ENCODE measurements around the gene TMEM242. TPM values are rescaled to one million over a fixed set of nuclear protein-coding genes. Genes with fewer than 3 reads are reported as not detected.

TMEM242 gene
- total and polyA plus RNA-seq, 2 of the 4 experiments (the other 2 are of a cell fraction) = 2.3 to 4.6 TPM

DNA sequence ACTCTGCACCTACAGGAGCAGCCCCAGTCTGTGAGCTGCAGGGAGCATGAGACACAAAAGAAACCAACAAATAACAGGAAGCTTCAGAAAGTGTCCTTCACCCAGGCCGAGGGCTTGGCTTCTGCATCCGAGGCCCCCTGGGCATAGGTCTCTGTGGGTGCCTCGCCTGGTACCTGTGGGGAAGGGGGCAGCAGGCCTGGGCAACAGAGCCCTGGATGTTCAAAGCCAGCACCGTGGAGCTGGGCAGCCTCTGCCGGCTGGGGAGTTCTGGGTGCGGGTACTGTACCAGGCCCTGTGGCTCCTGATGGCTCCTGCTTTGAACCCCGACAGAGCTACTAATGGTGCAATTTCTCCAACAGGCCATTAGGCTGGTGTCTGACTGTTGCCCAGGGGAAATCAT, 55.7 kb downstream of the TMEM242 start:
- Histone ChIP-seq H3K27me3 (ENCODE audit: control insufficient read depth, insufficient read depth, low read length) (peaks cover 8% of the 10 kb centered on the region; the same call in 1 of the 2 replicates), H3K4me1 (ENCODE audit: control insufficient read depth, insufficient read depth, low read length) (peaks cover 6% of the 10 kb centered on the region), H4K8ac (ENCODE audit: low read depth in 2 of 2, low read length in 2 of 2) (no peak overlapping the region), H2AK9ac (replicated peaks; ENCODE audit: low read depth, low read length, poor library complexity) (no peak overlapping the region), H3K4me3 (ENCODE audit: insufficient read depth, low read depth, low read length) (no peak overlapping the region), H3K27ac (ENCODE audit: insufficient read depth, low read length) (no peak overlapping the region), H3K23ac (ENCODE audit: low read depth, low read length) (no peak overlapping the region), H2BK5ac (ENCODE audit: low read depth, low read length, poor library complexity, severe bottlenecking) (no peak overlapping the region), H4K20me1 (ENCODE audit: insufficient read depth, low read length) (no peaks in the 10 kb centered on the region), H3K56ac (ENCODE audit: extremely low read depth, insufficient read depth, low read length) (no peak overlapping the region), H3K9ac (ENCODE audit: low read depth, low read length) (no peak overlapping the region), H3K9me3 (ENCODE audit: control insufficient read depth, insufficient read depth, low read length) (no peaks in the 10 kb centered on the region), H4K5ac (ENCODE audit: low read depth, low read length) (no peak overlapping the region), H4K91ac (ENCODE audit: insufficient read depth, low read depth, low read length) (no peak overlapping the region), H3K4me2 (ENCODE audit: low read depth, low read length) (no peak overlapping the region), H3K79me1 (ENCODE audit: low read depth in 1 of 2, low read length in 2 of 2) (no peaks in the 10 kb centered on the region), H2BK120ac (ENCODE audit: low read depth, low read length) (no peak overlapping the region), H3K36me3 (ENCODE audit: control insufficient read depth, insufficient read depth, low read length) (no peaks in the 10 kb centered on the region), H2AK5ac (ENCODE audit: low read depth, low read length) (no peak overlapping the region), H3K14ac (replicated peaks; ENCODE audit: low read depth, low read length) (no peak overlapping the region), H2BK15ac (ENCODE audit: low read depth, low read length) (no peak overlapping the region), H2AFZ (replicated peaks; ENCODE audit: low read length, poor library complexity) (no peak overlapping the region), H2BK20ac (ENCODE audit: low read depth, low read length) (no peak overlapping the region), H3K18ac (ENCODE audit: low read depth, low read length) (no peak overlapping the region), H3K4ac (ENCODE audit: low read depth, low read length) (no peak overlapping the region), H3K9me1 (ENCODE audit: insufficient read depth, low read length) (peaks cover 3% of the 10 kb centered on the region; the same call in 1 of the 2 replicates)
- POLR2A ChIA-PET (ENCODE audit: unreplicated experiment) = no interaction called here
- 100% methylated on average over 1 of the region's 7 CpGs; no CpG with 5 or more reads in 1 of the 2 experiments for WGBS, 2 experiments (ENCODE audit: extremely low coverage in 2 of 2, insufficient read length in 1 of 2)
- dilution Hi-C loops (cut with HindIII; ENCODE audit: low sequenced_read_pairs, unreplicated experiment) (no loop called here), intact Hi-C loops (cut with micrococcal nuclease) (no loop called here), in situ Hi-C loops (cut with MboI; ENCODE audit: low sequenced_read_pairs) (no loop called here)
- ATAC-seq (ENCODE audit: low read depth) (no peak), DNase-seq (no peak)
- CTCF ChIA-PET = no interaction called here
- BruUV-seq (replicated peaks) = no TSS peak
- TF ChIP-seq SMC3 (IDR thresholded peaks at IDR 0.05; ENCODE audit: low read depth, low read length) (no peak), RCOR1 (IDR thresholded peaks at IDR 0.05; ENCODE audit: insufficient replicate concordance, low read length) (no peak), MXI1 (IDR thresholded peaks at IDR 0.05; ENCODE audit: borderline replicate concordance, low read depth, low read length) (no peak), RAD21 (IDR thresholded peaks at IDR 0.05; ENCODE audit: low read length) (no peak), RFX5 (IDR thresholded peaks at IDR 0.05; ENCODE audit: low read depth, low read length) (no peak), MAFK (IDR thresholded peaks at IDR 0.05; ENCODE audit: low read depth, low read length) (no peak), NFE2L2 (IDR thresholded peaks at IDR 0.05; ENCODE audit: low read depth, low read length) (no peak), POLR2A (IDR thresholded peaks at IDR 0.05; ENCODE audit: low read depth, low read length) (no peak), MAZ (IDR thresholded peaks at IDR 0.05; ENCODE audit: borderline replicate concordance, low read depth, low read length) (no peak), BHLHE40 (IDR thresholded peaks at IDR 0.05; ENCODE audit: low read depth, low read length) (no peak)
- TF ChIP-seq, protein P1, sequence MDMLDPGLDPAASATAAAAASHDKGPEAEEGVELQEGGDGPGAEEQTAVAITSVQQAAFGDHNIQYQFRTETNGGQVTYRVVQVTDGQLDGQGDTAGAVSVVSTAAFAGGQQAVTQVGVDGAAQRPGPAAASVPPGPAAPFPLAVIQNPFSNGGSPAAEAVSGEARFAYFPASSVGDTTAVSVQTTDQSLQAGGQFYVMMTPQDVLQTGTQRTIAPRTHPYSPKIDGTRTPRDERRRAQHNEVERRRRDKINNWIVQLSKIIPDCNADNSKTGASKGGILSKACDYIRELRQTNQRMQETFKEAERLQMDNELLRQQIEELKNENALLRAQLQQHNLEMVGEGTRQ (IDR thresholded peaks at IDR 0.05; ENCODE audit: low read depth, low read length) = no peak
- TF ChIP-seq, protein P2, sequence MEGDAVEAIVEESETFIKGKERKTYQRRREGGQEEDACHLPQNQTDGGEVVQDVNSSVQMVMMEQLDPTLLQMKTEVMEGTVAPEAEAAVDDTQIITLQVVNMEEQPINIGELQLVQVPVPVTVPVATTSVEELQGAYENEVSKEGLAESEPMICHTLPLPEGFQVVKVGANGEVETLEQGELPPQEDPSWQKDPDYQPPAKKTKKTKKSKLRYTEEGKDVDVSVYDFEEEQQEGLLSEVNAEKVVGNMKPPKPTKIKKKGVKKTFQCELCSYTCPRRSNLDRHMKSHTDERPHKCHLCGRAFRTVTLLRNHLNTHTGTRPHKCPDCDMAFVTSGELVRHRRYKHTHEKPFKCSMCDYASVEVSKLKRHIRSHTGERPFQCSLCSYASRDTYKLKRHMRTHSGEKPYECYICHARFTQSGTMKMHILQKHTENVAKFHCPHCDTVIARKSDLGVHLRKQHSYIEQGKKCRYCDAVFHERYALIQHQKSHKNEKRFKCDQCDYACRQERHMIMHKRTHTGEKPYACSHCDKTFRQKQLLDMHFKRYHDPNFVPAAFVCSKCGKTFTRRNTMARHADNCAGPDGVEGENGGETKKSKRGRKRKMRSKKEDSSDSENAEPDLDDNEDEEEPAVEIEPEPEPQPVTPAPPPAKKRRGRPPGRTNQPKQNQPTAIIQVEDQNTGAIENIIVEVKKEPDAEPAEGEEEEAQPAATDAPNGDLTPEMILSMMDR (conservative IDR thresholded peaks at IDR 0.05; ENCODE audit: low read depth, low read length) = no peak
- TF ChIP-seq, protein P3, sequence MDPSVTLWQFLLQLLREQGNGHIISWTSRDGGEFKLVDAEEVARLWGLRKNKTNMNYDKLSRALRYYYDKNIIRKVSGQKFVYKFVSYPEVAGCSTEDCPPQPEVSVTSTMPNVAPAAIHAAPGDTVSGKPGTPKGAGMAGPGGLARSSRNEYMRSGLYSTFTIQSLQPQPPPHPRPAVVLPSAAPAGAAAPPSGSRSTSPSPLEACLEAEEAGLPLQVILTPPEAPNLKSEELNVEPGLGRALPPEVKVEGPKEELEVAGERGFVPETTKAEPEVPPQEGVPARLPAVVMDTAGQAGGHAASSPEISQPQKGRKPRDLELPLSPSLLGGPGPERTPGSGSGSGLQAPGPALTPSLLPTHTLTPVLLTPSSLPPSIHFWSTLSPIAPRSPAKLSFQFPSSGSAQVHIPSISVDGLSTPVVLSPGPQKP (IDR thresholded peaks at IDR 0.05; ENCODE audit: borderline replicate concordance, low read depth, low read length) = no peak
